ENCODE results near the gene WDR7.

WDR7 gene

DNA sequence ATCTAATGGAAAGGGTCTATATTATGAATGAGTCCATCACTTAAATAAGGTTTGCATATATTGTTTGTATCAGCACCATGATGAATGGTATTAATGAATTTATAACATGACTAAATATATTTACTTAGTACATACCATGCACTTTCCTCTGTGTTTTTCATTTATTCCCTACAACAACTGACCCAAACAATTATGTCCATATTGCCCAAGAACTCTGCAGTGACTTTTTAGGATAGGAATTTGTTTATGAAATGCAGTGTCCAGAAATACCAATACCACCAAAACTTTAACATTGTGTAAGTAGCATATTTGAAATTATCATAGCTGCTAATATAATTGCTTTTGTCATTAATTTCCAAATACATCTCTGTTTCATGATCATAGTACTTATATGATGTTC lies 119.7 kb downstream of the WDR7 start:
- TF ChIP-seq EP300 (IDR thresholded peaks at IDR 0.05; ENCODE audit: borderline replicate concordance): no peak
- TF ChIP-seq NFIC (IDR thresholded peaks at IDR 0.05): no peak

GRCh38 chr18:56775701-56776100 lies 124.5 kb downstream of the WDR7 start:
- TF ChIP-seq EGR1 (IDR thresholded peaks at IDR 0.05) (no peak), TAF1 (IDR thresholded peaks at IDR 0.05; ENCODE audit: low read depth) (no peak), CEBPB (IDR thresholded peaks at IDR 0.05) (no peak), ZBTB7A (IDR thresholded peaks at IDR 0.05; ENCODE audit: low read depth) (no peak), NFIC (IDR thresholded peaks at IDR 0.05) (no peak), TEAD4 (IDR thresholded peaks at IDR 0.05) (no peak), RAD21 (IDR thresholded peaks at IDR 0.05; ENCODE audit: low read depth) (no peak), YY1 (IDR thresholded peaks at IDR 0.05; ENCODE audit: low read depth) (no peak), TCF12 (IDR thresholded peaks at IDR 0.05; ENCODE audit: low read depth) (no peak), CREB1 (IDR thresholded peaks at IDR 0.05; ENCODE audit: low read depth) (no peak), MAX (IDR thresholded peaks at IDR 0.05) (no peak), EP300 (IDR thresholded peaks at IDR 0.05; ENCODE audit: borderline replicate concordance) (no peak), FOXM1 (IDR thresholded peaks at IDR 0.05; ENCODE audit: borderline replicate concordance, low read depth) (no peak)
- TF ChIP-seq, protein P1, sequence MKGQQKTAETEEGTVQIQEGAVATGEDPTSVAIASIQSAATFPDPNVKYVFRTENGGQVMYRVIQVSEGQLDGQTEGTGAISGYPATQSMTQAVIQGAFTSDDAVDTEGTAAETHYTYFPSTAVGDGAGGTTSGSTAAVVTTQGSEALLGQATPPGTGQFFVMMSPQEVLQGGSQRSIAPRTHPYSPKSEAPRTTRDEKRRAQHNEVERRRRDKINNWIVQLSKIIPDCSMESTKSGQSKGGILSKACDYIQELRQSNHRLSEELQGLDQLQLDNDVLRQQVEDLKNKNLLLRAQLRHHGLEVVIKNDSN (IDR thresholded peaks at IDR 0.05): no peak
- TF ChIP-seq, protein P2, sequence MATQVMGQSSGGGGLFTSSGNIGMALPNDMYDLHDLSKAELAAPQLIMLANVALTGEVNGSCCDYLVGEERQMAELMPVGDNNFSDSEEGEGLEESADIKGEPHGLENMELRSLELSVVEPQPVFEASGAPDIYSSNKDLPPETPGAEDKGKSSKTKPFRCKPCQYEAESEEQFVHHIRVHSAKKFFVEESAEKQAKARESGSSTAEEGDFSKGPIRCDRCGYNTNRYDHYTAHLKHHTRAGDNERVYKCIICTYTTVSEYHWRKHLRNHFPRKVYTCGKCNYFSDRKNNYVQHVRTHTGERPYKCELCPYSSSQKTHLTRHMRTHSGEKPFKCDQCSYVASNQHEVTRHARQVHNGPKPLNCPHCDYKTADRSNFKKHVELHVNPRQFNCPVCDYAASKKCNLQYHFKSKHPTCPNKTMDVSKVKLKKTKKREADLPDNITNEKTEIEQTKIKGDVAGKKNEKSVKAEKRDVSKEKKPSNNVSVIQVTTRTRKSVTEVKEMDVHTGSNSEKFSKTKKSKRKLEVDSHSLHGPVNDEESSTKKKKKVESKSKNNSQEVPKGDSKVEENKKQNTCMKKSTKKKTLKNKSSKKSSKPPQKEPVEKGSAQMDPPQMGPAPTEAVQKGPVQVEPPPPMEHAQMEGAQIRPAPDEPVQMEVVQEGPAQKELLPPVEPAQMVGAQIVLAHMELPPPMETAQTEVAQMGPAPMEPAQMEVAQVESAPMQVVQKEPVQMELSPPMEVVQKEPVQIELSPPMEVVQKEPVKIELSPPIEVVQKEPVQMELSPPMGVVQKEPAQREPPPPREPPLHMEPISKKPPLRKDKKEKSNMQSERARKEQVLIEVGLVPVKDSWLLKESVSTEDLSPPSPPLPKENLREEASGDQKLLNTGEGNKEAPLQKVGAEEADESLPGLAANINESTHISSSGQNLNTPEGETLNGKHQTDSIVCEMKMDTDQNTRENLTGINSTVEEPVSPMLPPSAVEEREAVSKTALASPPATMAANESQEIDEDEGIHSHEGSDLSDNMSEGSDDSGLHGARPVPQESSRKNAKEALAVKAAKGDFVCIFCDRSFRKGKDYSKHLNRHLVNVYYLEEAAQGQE (IDR thresholded peaks at IDR 0.05; ENCODE audit: low read depth): no peak

GRCh38 chr18:56787390-56787789 lies 136.2 kb downstream of the WDR7 start:
- no peak for TF ChIP-seq NFIC (IDR thresholded peaks at IDR 0.05)
- TF ChIP-seq, protein P2 (IDR thresholded peaks at IDR 0.05; ENCODE audit: low read depth): no peak
- TF ChIP-seq TAF1 (IDR thresholded peaks at IDR 0.05; ENCODE audit: low read depth): no peak
- TF ChIP-seq CEBPB (IDR thresholded peaks at IDR 0.05): no peak
- TF ChIP-seq RAD21 (IDR thresholded peaks at IDR 0.05; ENCODE audit: low read depth): no peak

DNA sequence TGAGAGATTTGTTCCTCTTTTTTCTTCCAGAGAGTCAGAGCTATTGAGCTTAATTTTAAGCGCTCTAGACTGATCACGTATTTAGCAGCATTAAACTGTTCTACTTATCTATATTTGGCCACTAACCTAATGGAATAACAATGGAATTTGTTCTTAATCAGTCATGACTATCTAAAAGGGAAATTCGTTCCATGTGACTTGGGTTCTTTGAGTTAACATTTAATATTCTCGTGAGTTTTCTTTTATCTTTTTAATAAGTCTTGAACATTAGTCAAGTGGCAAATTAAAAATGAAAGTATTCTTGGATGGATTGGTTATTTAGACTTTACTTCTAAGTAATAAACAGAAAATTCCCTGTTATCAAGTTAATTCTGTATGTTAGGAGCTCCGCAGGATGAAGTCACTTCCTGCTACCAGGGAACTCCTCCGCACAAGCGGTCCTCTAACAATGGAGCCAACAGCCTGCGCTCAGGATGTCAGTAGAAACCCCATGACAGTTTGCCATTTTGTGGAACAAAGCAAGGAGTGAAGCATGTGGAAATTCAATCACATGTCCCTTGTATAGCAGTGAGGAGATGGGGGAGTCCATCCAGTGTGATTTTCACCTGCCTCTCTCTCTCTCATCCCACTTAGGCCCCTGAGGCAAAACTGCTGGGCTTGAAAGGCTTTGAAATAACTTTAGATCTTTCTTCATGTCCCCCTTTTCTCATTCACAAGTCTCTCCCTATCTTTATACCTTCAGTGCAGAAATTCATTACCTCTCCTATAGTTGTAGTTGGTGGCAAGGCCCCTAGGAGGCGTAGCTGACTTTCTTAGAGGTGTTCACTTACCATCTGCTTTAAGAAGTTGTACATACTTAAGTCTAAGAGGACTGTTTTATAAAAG lies 138.1 kb downstream of the WDR7 start:
- TF ChIP-seq MAX (IDR thresholded peaks at IDR 0.05): no peak
- TF ChIP-seq YY1 (IDR thresholded peaks at IDR 0.05; ENCODE audit: low read depth): no peak
- peak; percentile 34; the same call in 1 of the 2 replicates for TF ChIP-seq RAD21 (IDR thresholded peaks at IDR 0.05; ENCODE audit: low read depth)
- no peak for TF ChIP-seq EGR1 (IDR thresholded peaks at IDR 0.05)

DNA sequence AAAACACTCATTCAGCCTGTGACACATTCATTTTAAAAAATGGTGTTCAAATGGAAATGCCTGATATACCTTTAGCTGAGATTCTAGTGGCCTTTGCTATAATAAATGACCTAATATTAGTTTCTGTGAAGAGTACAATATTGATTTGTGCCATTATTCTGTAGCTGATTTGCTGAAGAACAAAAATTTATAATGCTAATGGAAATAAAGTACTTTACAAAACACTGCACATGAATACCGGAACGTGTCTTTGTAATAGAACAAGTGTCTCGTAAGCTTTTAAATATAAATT lies 138.7 kb downstream of the WDR7 start:
- TF ChIP-seq EGR1 (IDR thresholded peaks at IDR 0.05) (no peak), TEAD4 (IDR thresholded peaks at IDR 0.05) (no peak), FOXM1 (IDR thresholded peaks at IDR 0.05; ENCODE audit: borderline replicate concordance, low read depth) (no peak), CEBPB (IDR thresholded peaks at IDR 0.05) (no peak), TAF1 (IDR thresholded peaks at IDR 0.05; ENCODE audit: low read depth) (no peak), EP300 (IDR thresholded peaks at IDR 0.05; ENCODE audit: borderline replicate concordance) (no peak), YY1 (IDR thresholded peaks at IDR 0.05; ENCODE audit: low read depth) (no peak), TCF12 (IDR thresholded peaks at IDR 0.05; ENCODE audit: low read depth) (no peak), CREB1 (IDR thresholded peaks at IDR 0.05; ENCODE audit: low read depth) (no peak), RAD21 (IDR thresholded peaks at IDR 0.05; ENCODE audit: low read depth) (no peak), ZBTB7A (IDR thresholded peaks at IDR 0.05; ENCODE audit: low read depth) (no peak), NFIC (IDR thresholded peaks at IDR 0.05) (no peak), MAX (IDR thresholded peaks at IDR 0.05) (no peak)
- TF ChIP-seq, protein P1 (IDR thresholded peaks at IDR 0.05): no peak
- TF ChIP-seq, protein P2 (IDR thresholded peaks at IDR 0.05; ENCODE audit: low read depth): no peak
